Natural killer cell (primary cell): ENCODE results near the gene UROS. TPM values are rescaled to one million over a fixed set of nuclear protein-coding genes. Genes with fewer than 3 reads are reported as not detected.

Experiments
- ATAC-seq, 3 donors: fragments of 150-1000 bp in 2 of 3; fragments of 200-7000 bp in 1 of 3; cut with Tn5 transposase; 1 replicate in 1 of 3; 2 replicates in 2 of 3; pipeline ENCODE4 v1.10.0; 2021; ENCODE audit warnings: mild to moderate bottlenecking in 2 of 3, moderate library complexity in 2 of 3
- DNase-seq, 2 donors: peaks; one replicate each; pipeline versions ENCODE4 v3.0.0 to v3.0.0-alpha.2; 2013 to 2021; ENCODE audit warnings: mixed read lengths in 1 of 2
- H3K27ac ChIP-seq: one replicate; pipeline ENCODE4 v1.5.1; 2013; ENCODE audit warnings: mild to moderate bottlenecking, low read length
- H3K27me3 ChIP-seq: one replicate; pipeline ENCODE4 v1.6.1; 2013; ENCODE audit warnings: low read length; ENCODE audit not compliant: control insufficient read depth, insufficient read depth
- H3K36me3 ChIP-seq: one replicate; pipeline ENCODE4 v1.6.1; 2013; ENCODE audit warnings: low read length; ENCODE audit not compliant: control insufficient read depth, insufficient read depth
- H3K4me1 ChIP-seq: one replicate; pipeline ENCODE4 v1.6.1; 2013; ENCODE audit warnings: low read length; ENCODE audit not compliant: control insufficient read depth, insufficient read depth
- H3K4me3 ChIP-seq: one replicate; pipeline ENCODE4 v1.5.1; 2013; ENCODE audit warnings: low read length
- H3K9me3 ChIP-seq: one replicate; pipeline ENCODE4 v1.6.1; 2013; ENCODE audit warnings: low read length; ENCODE audit not compliant: control insufficient read depth, insufficient read depth
- H3K27ac Mint-ChIP-seq, 2 donors: one replicate each; pipeline ENCODE4 v1.8.0; 2022; ENCODE audit warnings: mild to moderate bottlenecking in 2 of 2, mixed read lengths in 2 of 2, moderate library complexity in 1 of 2
- H3K27me3 Mint-ChIP-seq, 2 donors: one replicate each; pipeline ENCODE4 v1.8.0; 2022; ENCODE audit warnings: low read depth in 2 of 2, mixed read lengths in 2 of 2
- H3K36me3 Mint-ChIP-seq: one replicate; pipeline ENCODE4 v1.8.0; 2022; ENCODE audit warnings: mixed read lengths
- H3K4me1 Mint-ChIP-seq, 2 donors: one replicate each; pipeline ENCODE4 v1.8.0; 2022; ENCODE audit warnings: mixed read lengths in 2 of 2
- H3K4me3 Mint-ChIP-seq: one replicate; pipeline ENCODE4 v1.8.0; 2022; ENCODE audit warnings: mild to moderate bottlenecking, moderate library complexity, mixed read lengths
- H3K9me3 Mint-ChIP-seq, 2 donors: one replicate each; pipeline ENCODE4 v1.8.0; 2022; ENCODE audit warnings: mixed read lengths in 2 of 2
- WGBS: methylation state at CpG from one replicate; pipeline ENCODE4 v1.1.7; 2013; ENCODE audit warnings: missing lambda C conversion rate; ENCODE audit not compliant: insufficient coverage; 5-methylcytosine and 5-hydroxymethylcytosine counted together
- intact Hi-C: fragments of 100-400 bp; cut with micrococcal nuclease; formaldehyde crosslinking; loops from one replicate; pipeline ENCODE4 v1.14.2; 2022
- total RNA-seq, 4 donors: library from RNA; stranded (reverse); fragments of 120-200 nt in 1 of 4; gene quantifications; one replicate each; pipeline versions ENCODE4 v1.2.3 to v1.2.4, GENCODE V29; 2013 to 2022
- TF ChIP-seq, protein P1 (sequence below): fragments of 200-600 bp; IDR thresholded peaks from one replicate; pipeline ENCODE4 v1.8.0; 2022; ENCODE audit warnings: antibody characterized with exemption

Gene UROS
- total RNA-seq, 3 donors from 2014 or later (not counting 1 experiment from before 2014, with no cell fraction given) = 29.1 to 42.5 (median 35.2) TPM

DNA sequence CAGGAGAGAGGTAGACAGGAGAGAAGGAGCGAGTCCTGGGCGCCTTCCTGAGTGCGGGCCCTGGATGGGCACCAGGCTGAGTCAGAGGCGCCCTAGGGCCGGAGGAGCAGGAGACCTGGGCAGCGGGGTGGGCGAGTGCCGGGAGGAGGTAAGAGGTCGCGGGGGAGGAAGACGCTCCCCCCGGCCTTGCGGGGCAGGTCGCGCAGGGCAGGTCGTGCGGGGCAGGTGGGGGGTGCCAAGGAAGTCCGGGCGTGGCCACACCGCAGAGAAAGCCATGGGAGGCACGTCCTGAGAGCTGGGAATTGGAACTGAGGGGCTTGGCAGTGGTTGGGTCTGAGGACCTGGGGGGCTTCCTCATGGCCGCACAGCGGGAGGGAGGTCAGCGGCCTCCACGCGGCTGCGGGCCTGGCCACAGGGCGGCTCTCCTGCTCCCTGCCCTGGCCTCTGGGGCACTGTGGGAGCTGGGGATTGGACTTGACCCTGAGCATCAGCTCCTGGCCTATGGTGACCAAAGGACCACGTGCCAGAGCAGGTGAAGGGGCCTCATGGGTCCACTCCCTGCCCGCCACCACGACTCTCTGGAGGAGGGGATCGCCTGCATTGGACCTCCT, 48.4 kb downstream of the UROS start:
- TF ChIP-seq, protein P1, sequence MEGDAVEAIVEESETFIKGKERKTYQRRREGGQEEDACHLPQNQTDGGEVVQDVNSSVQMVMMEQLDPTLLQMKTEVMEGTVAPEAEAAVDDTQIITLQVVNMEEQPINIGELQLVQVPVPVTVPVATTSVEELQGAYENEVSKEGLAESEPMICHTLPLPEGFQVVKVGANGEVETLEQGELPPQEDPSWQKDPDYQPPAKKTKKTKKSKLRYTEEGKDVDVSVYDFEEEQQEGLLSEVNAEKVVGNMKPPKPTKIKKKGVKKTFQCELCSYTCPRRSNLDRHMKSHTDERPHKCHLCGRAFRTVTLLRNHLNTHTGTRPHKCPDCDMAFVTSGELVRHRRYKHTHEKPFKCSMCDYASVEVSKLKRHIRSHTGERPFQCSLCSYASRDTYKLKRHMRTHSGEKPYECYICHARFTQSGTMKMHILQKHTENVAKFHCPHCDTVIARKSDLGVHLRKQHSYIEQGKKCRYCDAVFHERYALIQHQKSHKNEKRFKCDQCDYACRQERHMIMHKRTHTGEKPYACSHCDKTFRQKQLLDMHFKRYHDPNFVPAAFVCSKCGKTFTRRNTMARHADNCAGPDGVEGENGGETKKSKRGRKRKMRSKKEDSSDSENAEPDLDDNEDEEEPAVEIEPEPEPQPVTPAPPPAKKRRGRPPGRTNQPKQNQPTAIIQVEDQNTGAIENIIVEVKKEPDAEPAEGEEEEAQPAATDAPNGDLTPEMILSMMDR = no peak
- Histone ChIP-seq H3K4me3 (no peak overlapping the region), H3K27me3 (no peaks in the 10 kb centered on the region), H3K9me3 (no peaks in the 10 kb centered on the region), H3K27ac (no peak overlapping the region), H3K36me3 (no peaks in the 10 kb centered on the region), H3K4me1 (no peaks in the 10 kb centered on the region)
- ATAC-seq (no peak), DNase-seq (no peak)
- intact Hi-C loops = no loop called here
- Mint-ChIP-seq H3K4me3 (no peak overlapping the region), H3K4me1 (no peaks in the 10 kb centered on the region), H3K27ac (no peak overlapping the region), H3K36me3 (no peaks in the 10 kb centered on the region), H3K9me3 (no peaks in the 10 kb centered on the region), H3K27me3 (peaks cover 6 to 7% of the 10 kb centered on the region in 2 donors)
- WGBS = 94% methylated on average over 32 of the region's 32 CpGs

DNA sequence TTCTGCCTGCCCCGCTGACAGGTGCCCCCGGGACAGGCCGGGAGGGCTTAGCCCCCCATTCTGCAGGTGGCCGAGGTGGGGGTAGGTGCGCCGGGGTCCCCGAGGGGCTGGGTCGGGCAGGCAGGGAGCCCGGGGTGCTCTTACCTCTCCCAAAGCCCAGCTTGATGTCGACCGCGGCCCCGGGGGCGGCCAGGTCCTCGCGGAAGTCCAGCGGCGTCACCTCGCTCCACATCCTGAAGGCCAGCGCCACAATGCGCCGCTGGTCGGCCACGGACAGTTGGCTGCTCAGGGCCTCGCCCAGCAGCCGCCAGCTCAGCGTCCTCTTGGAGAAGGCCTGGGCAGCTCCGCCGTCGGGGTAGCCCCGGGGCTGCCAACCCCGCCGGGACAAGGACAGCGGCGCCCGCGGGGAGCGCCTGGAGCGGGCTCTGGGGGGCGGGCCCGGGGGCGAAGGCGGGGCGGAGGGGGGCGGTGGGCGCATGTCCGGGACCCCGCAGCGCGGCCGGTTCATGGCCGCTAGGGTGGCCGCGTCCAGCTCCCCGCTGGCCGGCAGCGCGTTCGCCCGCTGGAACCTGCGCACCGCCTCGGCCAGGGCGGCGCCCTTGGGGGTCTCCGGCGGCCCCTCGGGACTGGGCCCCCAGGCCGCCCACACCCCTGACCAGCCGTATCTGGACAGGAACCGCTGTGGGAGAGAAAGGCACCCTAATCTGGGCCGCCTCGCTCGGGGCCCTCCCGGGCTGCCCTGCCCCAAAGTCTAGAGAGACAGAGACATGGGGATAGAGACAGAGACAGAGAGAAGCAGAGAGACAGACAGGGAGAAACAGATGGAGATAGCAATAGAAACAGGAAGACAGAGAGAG, 49.1 kb downstream of the UROS start:
- Histone ChIP-seq H3K27ac (no peak overlapping the region), H3K4me1 (no peaks in the 10 kb centered on the region), H3K27me3 (no peaks in the 10 kb centered on the region), H3K4me3 (no peak overlapping the region), H3K36me3 (no peaks in the 10 kb centered on the region), H3K9me3 (no peaks in the 10 kb centered on the region)
- H3K27ac Mint-ChIP-seq = no peak overlapping the region
- 65% methylated on average over 75 of the region's 75 CpGs for WGBS
- ATAC-seq (no peak), DNase-seq (no peak)
- no peak overlapping the region for H3K4me3 Mint-ChIP-seq
- H3K4me1 Mint-ChIP-seq = no peaks in the 10 kb centered on the region
- intact Hi-C loops = no loop called here
- TF ChIP-seq, protein P1 = no peak
- H3K27me3 Mint-ChIP-seq = peaks cover 6 to 7% of the 10 kb centered on the region in 2 donors
- no peaks in the 10 kb centered on the region for H3K9me3 Mint-ChIP-seq
- no peaks in the 10 kb centered on the region for H3K36me3 Mint-ChIP-seq

DNA sequence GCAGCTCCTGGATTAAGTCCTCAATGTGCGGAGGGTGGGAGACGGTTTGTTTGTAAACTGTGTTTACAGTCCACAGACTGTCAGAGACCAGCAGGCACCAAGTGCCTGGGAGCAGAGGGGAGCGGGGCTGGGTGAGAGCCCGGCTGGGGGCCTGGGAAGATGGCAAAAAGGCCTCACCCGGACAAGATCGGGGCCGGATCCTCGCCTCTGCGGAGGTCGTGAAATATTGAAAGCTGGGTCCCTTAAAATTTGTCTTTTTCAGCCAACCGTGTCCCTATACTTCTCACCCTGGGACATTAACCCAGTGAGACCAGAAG, 50.2 kb downstream of the UROS start:
- Mint-ChIP-seq H3K4me1 (no peaks in the 10 kb centered on the region), H3K27ac (no peak overlapping the region), H3K9me3 (no peaks in the 10 kb centered on the region), H3K4me3 (no peak overlapping the region), H3K36me3 (no peaks in the 10 kb centered on the region), H3K27me3 (peaks cover 6 to 7% of the 10 kb centered on the region in 2 donors)
- intact Hi-C loops = no loop called here
- H3K9me3 ChIP-seq = no peaks in the 10 kb centered on the region
- H3K36me3 ChIP-seq = no peaks in the 10 kb centered on the region
- DNase-seq = no peak
- no peak overlapping the region for H3K27ac ChIP-seq
- H3K27me3 ChIP-seq = no peaks in the 10 kb centered on the region
- H3K4me3 ChIP-seq = no peak overlapping the region
- ATAC-seq = no peak
- no peaks in the 10 kb centered on the region for H3K4me1 ChIP-seq
- TF ChIP-seq, protein P1 = no peak
- WGBS = 94% methylated on average over 11 of the region's 11 CpGs
